ENCODE data around the gene LFNG. TPM values are rescaled to one million over a fixed set of nuclear protein-coding genes. Genes with fewer than 3 reads are reported as not detected.

LFNG gene
- total and polyA plus RNA-seq, 2 of the 13 experiments (the other 11 are each of a cell fraction or from before 2014, with no cell fraction given): 0.44 to 1.5 TPM

DNA sequence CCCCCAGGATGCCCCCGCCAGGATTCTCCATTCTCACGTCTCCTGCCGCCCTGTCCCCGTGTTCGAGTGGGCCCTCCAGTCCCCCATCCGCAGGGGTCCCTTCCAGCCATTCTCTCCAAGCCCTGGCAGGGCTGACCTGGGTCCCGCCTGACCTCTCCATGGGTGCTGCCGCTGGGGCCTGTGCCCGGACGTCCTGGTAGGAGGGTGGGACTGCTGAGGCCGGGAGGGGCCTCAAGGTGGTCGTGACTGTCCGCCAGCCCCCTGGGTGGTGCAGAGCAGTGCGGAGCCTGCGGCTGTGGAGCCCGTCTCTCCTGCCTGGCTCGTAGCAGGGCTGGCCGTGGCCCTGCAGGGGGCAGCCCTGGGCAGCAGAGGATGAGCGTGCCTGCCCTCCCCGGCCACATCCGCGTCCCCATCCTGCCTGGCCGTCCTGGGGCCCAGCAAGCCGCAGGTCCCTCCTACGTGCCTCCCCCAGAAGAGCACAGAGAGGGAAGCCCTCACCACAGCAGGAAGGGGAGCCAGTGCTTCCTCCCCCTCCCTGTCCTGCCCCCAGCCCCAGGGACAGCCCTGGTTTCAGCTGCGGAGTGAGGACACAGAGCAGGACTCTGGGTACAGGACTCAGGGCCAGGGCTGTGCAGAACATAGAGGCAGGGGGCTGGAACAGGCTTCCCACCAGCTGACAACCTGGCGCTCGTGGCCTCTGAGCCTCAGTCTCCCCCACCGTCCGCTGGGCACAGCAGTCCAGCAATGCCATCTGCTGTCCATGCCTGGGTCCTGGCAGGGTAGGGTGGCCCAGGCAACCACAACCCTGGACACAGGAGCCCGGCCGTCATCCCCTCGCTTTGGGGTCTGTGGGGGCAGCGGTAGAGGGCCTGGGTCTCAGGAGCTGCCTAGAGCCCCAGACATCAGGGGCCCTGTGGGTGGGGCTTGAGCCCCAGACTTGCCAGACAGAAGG, 41.9 kb upstream of the LFNG start (continued):
- TF ChIP-seq PHF5A (CRISPR knock-in tag; IDR thresholded peaks at IDR 0.05; ENCODE audit: low read depth, unreplicated experiment): no peak
- TF ChIP-seq CBX1 (IDR thresholded peaks at IDR 0.05; ENCODE audit: low read depth): no peak
- TF ChIP-seq CHD4 (IDR thresholded peaks at IDR 0.05; ENCODE audit: borderline replicate concordance, low read length): no peak
- no peak for TF ChIP-seq TIGD3 (CRISPR knock-in tag; IDR thresholded peaks at IDR 0.05; ENCODE audit: borderline replicate concordance)
- peak; percentile 92 for TF ChIP-seq STAG1 (CRISPR knock-in tag; IDR thresholded peaks at IDR 0.05)
- no peak for TF ChIP-seq ZBTB3 (CRISPR knock-in tag; IDR thresholded peaks at IDR 0.05; ENCODE audit: borderline replicate concordance, low read depth)
- TF ChIP-seq SOX5 (CRISPR knock-in tag; IDR thresholded peaks at IDR 0.05; ENCODE audit: borderline replicate concordance): no peak
- no peak for TF ChIP-seq ZNF709 (CRISPR knock-in tag; IDR thresholded peaks at IDR 0.05)
- TF ChIP-seq, protein P1, sequence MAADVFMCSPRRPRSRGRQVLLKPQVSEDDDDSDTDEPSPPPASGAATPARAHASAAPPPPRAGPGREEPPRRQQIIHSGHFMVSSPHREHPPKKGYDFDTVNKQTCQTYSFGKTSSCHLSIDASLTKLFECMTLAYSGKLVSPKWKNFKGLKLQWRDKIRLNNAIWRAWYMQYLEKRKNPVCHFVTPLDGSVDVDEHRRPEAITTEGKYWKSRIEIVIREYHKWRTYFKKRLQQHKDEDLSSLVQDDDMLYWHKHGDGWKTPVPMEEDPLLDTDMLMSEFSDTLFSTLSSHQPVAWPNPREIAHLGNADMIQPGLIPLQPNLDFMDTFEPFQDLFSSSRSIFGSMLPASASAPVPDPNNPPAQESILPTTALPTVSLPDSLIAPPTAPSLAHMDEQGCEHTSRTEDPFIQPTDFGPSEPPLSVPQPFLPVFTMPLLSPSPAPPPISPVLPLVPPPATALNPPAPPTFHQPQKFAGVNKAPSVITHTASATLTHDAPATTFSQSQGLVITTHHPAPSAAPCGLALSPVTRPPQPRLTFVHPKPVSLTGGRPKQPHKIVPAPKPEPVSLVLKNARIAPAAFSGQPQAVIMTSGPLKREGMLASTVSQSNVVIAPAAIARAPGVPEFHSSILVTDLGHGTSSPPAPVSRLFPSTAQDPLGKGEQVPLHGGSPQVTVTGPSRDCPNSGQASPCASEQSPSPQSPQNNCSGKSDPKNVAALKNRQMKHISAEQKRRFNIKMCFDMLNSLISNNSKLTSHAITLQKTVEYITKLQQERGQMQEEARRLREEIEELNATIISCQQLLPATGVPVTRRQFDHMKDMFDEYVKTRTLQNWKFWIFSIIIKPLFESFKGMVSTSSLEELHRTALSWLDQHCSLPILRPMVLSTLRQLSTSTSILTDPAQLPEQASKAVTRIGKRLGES (CRISPR knock-in tag; IDR thresholded peaks at IDR 0.05; ENCODE audit: borderline replicate concordance): no peak
- TF ChIP-seq GATAD1 (CRISPR knock-in tag; IDR thresholded peaks at IDR 0.05): no peak
- no peak for TF ChIP-seq CBX2 (IDR thresholded peaks at IDR 0.05; ENCODE audit: low read depth, low read length)
- TF ChIP-seq CBX2 (CRISPR knock-in tag; IDR thresholded peaks at IDR 0.05; ENCODE audit: low read depth): no peak
- peak; percentile 76 for TF ChIP-seq KDM2A (CRISPR knock-in tag; IDR thresholded peaks at IDR 0.05; ENCODE audit: borderline replicate concordance, low read depth)
- no peak for TF ChIP-seq MNT (IDR thresholded peaks at IDR 0.05)
- TF ChIP-seq, protein P2, sequence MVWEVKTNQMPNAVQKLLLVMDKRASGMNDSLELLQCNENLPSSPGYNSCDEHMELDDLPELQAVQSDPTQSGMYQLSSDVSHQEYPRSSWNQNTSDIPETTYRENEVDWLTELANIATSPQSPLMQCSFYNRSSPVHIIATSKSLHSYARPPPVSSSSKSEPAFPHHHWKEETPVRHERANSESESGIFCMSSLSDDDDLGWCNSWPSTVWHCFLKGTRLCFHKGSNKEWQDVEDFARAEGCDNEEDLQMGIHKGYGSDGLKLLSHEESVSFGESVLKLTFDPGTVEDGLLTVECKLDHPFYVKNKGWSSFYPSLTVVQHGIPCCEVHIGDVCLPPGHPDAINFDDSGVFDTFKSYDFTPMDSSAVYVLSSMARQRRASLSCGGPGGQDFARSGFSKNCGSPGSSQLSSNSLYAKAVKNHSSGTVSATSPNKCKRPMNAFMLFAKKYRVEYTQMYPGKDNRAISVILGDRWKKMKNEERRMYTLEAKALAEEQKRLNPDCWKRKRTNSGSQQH (CRISPR knock-in tag; IDR thresholded peaks at IDR 0.05; ENCODE audit: low read depth): 0 out of 2 replicates have a peak, but pooled peaks have one; percentile 38
- no peak for TF ChIP-seq KLF12 (CRISPR knock-in tag; IDR thresholded peaks at IDR 0.05; ENCODE audit: borderline replicate concordance)

All from HepG2 (cell line).